ENCODE measurements around the gene SHROOM3. TPM values are rescaled to one million over a fixed set of nuclear protein-coding genes. Genes with fewer than 3 reads are reported as not detected.
A peak's percentile ranks its signal among the peaks of the same experiment; 100 is the strongest.

Gene SHROOM3
- total RNA-seq, 6 donors from 2014 or later = 62.3 to 216 (median 116) TPM

DNA sequence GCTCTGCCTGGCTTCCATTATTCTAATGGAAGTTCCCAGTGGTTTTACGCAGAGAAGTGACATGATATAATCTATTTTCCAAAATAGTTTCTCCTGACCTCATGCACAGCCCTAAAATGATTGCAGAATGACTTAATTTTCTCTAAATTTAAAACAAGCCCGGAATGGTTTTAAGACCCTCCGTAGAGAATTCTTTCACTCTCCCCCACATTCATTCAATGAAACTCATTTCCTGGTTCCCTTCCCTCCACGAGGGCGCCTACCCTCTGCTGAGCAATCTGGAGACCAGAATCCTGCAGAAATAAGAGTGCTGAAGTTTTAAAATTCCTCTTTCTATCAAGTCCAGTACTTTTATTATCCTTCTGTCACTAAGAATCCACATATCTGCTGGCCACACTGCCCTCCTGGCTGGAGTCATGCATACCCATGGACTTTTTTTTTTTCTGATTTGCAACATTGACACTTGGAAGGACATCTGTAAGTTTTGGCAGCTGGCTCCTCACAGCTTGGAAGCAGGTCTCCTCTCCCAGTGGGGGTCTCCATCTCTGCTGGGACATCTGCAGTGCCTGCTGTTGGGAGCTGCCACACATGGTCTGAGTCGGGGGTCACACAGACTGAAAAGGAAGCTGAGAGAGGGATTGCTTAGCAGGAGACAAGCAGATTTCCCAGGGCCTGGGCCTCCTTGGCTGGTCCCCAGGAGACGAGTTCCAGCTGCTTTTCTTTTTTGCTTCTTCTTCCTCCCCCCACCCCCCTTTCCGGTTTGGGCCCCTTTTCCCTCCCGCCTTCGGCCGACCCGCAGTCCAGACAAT, 376.8 kb downstream of the SHROOM3 start:
- WGBS, 2 donors = 45 to 46% methylated on average over 12 of the region's 12 CpGs
- peaks cover 0 to 11% (median 8%) of the 10 kb centered on the region in 4 donors for H3K9me3 ChIP-seq
- no peaks in the 10 kb centered on the region for H3K36me3 ChIP-seq
- no peak overlapping the region for H3K4me3 ChIP-seq
- no peaks in the 10 kb centered on the region for H3K27me3 ChIP-seq
- H3K4me1 ChIP-seq = peaks cover 0 to 4% (median 0%) of the 10 kb centered on the region in 4 donors
- TF ChIP-seq POLR2AphosphoS5 (IDR thresholded peaks at IDR 0.05) (no peak), EP300 (IDR thresholded peaks at IDR 0.05) (no peak), CTCF (IDR thresholded peaks at IDR 0.05) (no peak), POLR2A (IDR thresholded peaks at IDR 0.05) (no peak)
- peak overlapping the region in 2 of 4 donors; percentile 12 to 28 for H3K27ac ChIP-seq
- peak; percentile 49 to 59 for ATAC-seq (ENCODE audit: low FRiP score in 2 of 2)
- DNase-seq = no peak

DNA sequence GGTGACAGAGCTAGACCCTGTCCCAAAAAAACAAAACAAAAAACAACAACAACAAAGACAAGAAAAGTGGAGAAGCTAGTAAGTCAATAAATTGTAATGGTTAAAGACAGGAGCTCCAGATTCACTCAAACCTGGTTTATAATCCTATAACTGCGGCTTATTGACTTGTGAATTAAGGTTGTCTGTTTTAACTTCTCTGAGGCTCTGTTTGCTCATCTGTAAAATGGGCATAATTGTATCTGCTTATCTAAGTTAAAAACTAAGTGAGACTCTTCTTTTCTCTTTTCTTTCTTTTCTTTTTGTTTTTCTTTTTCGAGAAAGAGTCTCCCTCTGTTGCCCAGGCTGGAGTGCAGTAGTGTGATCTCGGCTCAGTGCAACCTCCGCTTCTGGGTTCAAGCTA, 378.0 kb downstream of the SHROOM3 start:
- Histone ChIP-seq H3K9me3 (peaks cover 0 to 7% (median 5%) of the 10 kb centered on the region in 4 donors), H3K27me3 (no peaks in the 10 kb centered on the region), H3K27ac (no peak overlapping the region), H3K36me3 (no peaks in the 10 kb centered on the region), H3K4me1 (peaks cover 0 to 4% (median 0%) of the 10 kb centered on the region in 4 donors), H3K4me3 (no peak overlapping the region)
- DNase-seq (no peak), ATAC-seq (ENCODE audit: low FRiP score in 2 of 2) (no peak)
- TF ChIP-seq POLR2AphosphoS5 (IDR thresholded peaks at IDR 0.05) (no peak), CTCF (IDR thresholded peaks at IDR 0.05) (no peak), POLR2A (IDR thresholded peaks at IDR 0.05) (no peak), EP300 (IDR thresholded peaks at IDR 0.05) (no peak)
- WGBS, 2 donors = 93 to 95% methylated on average over 4 of the region's 4 CpGs

DNA sequence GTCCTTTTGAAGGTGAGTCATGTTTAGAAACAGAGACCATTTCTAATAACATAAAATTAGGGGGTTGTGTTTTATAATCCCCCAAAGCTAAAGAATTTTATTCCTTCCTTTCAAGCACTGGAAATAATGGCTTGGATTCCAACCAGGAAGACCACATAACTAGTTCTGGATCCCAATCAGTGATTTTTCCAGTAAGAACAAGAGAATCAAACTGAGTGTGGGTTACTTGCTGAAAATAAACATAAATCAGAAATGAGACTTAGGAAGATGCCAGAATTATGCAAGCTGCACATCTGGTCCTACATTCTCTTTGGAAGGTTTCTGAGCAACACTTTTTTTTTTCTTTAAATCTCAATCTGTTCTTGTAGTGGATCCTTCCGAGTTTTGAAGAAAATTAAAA, 386.6 kb downstream of the SHROOM3 start:
- WGBS, 2 donors = 71 to 82% methylated on average over 1 of the region's 1 CpG
- H3K4me1 ChIP-seq = no peaks in the 10 kb centered on the region
- H3K36me3 ChIP-seq = no peaks in the 10 kb centered on the region
- no peak for TF ChIP-seq EP300 (IDR thresholded peaks at IDR 0.05)
- H3K27me3 ChIP-seq = no peaks in the 10 kb centered on the region
- no peaks in the 10 kb centered on the region for H3K9me3 ChIP-seq
- no peak overlapping the region for H3K27ac ChIP-seq
- no peak overlapping the region for H3K4me3 ChIP-seq
- ATAC-seq (ENCODE audit: low FRiP score in 2 of 2) (peak in 1 of 2 donors; percentile 46), DNase-seq (no peak)

GRCh38 chr4:76822303-76822702, 387.3 kb downstream of the SHROOM3 start:
- ATAC-seq (ENCODE audit: low FRiP score in 2 of 2) (peak in 1 of 2 donors; percentile 47), DNase-seq (no peak)
- no peak overlapping the region for H3K27ac ChIP-seq
- 76 to 80% methylated on average over 8 of the region's 8 CpGs for WGBS, 2 donors
- H3K36me3 ChIP-seq = no peaks in the 10 kb centered on the region
- no peaks in the 10 kb centered on the region for H3K27me3 ChIP-seq
- no peaks in the 10 kb centered on the region for H3K4me1 ChIP-seq
- TF ChIP-seq EP300 (IDR thresholded peaks at IDR 0.05) (no peak), CTCF (IDR thresholded peaks at IDR 0.05) (no peak), POLR2A (IDR thresholded peaks at IDR 0.05) (no peak), POLR2AphosphoS5 (IDR thresholded peaks at IDR 0.05) (no peak)
- H3K4me3 ChIP-seq = no peak overlapping the region
- no peaks in the 10 kb centered on the region for H3K9me3 ChIP-seq

DNA sequence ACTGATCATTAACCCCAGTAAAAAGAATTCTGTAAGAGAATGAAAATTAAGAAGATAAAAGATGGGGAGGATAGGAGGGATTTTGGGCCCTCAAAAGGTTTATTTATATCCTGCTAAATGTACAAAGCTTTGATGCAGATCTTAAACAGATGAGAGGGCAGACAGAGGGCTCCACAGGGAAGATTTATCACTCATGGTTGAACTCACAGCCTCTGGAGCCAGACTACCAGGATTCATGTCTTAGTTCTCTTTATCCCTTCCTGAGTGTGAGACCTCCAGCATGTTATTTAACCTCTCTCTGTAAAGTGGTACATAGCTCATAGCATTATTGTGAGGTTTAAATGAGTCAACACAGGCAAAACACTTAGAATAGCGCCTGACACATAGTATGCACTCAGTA, 388.5 kb downstream of the SHROOM3 start:
- Histone ChIP-seq H3K27ac (no peak overlapping the region), H3K27me3 (no peaks in the 10 kb centered on the region), H3K4me1 (no peaks in the 10 kb centered on the region), H3K4me3 (no peak overlapping the region), H3K9me3 (no peaks in the 10 kb centered on the region), H3K36me3 (no peaks in the 10 kb centered on the region)
- no peak for ATAC-seq (ENCODE audit: low FRiP score in 2 of 2)
- no peak for TF ChIP-seq POLR2AphosphoS5 (IDR thresholded peaks at IDR 0.05)
- no peak for TF ChIP-seq CTCF (IDR thresholded peaks at IDR 0.05)
- DNase-seq = no peak
- WGBS, 2 donors = 94% methylated on average over 1 of the region's 1 CpG
